Karpas-422 (cell line): ENCODE measurements around the gene RBM4. TPM values are rescaled to one million over a fixed set of nuclear protein-coding genes. Genes with fewer than 3 reads are reported as not detected.
A peak's percentile ranks its signal among the peaks of the same experiment; 100 is the strongest.
"Not testable (repeated sequence)": the region's sequence is repeated elsewhere in the genome, so short reads cannot be mapped to it uniquely, and the experiment has no call there.

Source experiments
- DNase-seq: peaks from one replicate; pipeline ENCODE4 v3.0.0-alpha.2; 2015
- H2AFZ ChIP-seq: fragments of 200-600 bp; sonication (generic); 2 replicates; pipeline ENCODE4 v1.6.1; 2014; ENCODE audit warnings: antibody characterized with exemption, low read length, mixed read lengths
- H3K27ac ChIP-seq: fragments of 200-600 bp; sonication (generic); 2 replicates; pipeline ENCODE4 v1.5.1; 2014; ENCODE audit warnings: mild to moderate bottlenecking, low read length, moderate library complexity
- H3K27me3 ChIP-seq: fragments of 200-600 bp; sonication (generic); 2 replicates; pipeline ENCODE4 v1.6.1; 2014; ENCODE audit warnings: low read length, mixed read lengths
- H3K36me3 ChIP-seq: fragments of 200-600 bp; sonication (generic); 2 replicates; pipeline ENCODE4 v1.6.1; 2014; ENCODE audit warnings: low read length, mixed read lengths; ENCODE audit not compliant: insufficient read depth
- H3K4me1 ChIP-seq: fragments of 200-600 bp; sonication (generic); 2 replicates; pipeline ENCODE4 v1.6.1; 2014; ENCODE audit warnings: mild to moderate bottlenecking, low read length, mixed read lengths
- H3K4me2 ChIP-seq: fragments of 200-600 bp; sonication (generic); 2 replicates; pipeline ENCODE4 v1.6.1; 2014; ENCODE audit warnings: low read length, low read depth, mild to moderate bottlenecking; ENCODE audit not compliant: poor library complexity, severe bottlenecking
- H3K4me3 ChIP-seq: fragments of 200-600 bp; sonication (generic); 2 replicates; pipeline ENCODE4 v1.5.1; 2014; ENCODE audit warnings: mild to moderate bottlenecking, antibody characterized with exemption, low read length, mixed read lengths
- H3K79me2 ChIP-seq: fragments of 200-600 bp; sonication (generic); 2 replicates; pipeline ENCODE4 v1.6.1; 2014; ENCODE audit warnings: mild to moderate bottlenecking, low read length, mixed read lengths
- H3K9ac ChIP-seq: fragments of 200-600 bp; sonication (generic); 2 replicates; pipeline ENCODE4 v1.6.0; 2014; ENCODE audit warnings: low read length
- H3K9me2 ChIP-seq: fragments of 200-600 bp; sonication (generic), shearing (Covaris generic); replicated peaks from 2 replicates; pipeline ENCODE4 v1.6.0; 2014; ENCODE audit warnings: mild to moderate bottlenecking, low read length, moderate library complexity; ENCODE audit not compliant: insufficient read depth
- H3K9me3 ChIP-seq: fragments of 300-700, 200-600 bp; sonication (generic); 2 replicates; pipeline ENCODE4 v1.6.1; 2014; ENCODE audit warnings: low read length, mixed read lengths
- H4K20me1 ChIP-seq: fragments of 200-600 bp; sonication (generic); 2 replicates; pipeline ENCODE4 v1.6.1; 2014; ENCODE audit warnings: mild to moderate bottlenecking, antibody characterized with exemption, low read length, low read depth; ENCODE audit not compliant: insufficient read depth
- total RNA-seq: library from RNA; depleted of rRNA; stranded (reverse); fragments of >200 nt; shearing (Covaris generic); gene quantifications from 2 replicates; pipeline ENCODE4 v1.2.3, GENCODE V29; 2014; ENCODE audit warnings: low replicate concordance

RBM4 gene
- total RNA-seq, 1 experiment from 2014 or later = 141 TPM

GRCh38 chr11:66636411-66636810 is 2.1 kb upstream of the RBM4 start:
- Histone ChIP-seq H3K27ac (no peak overlapping the region), H3K9ac (no peak overlapping the region), H3K4me2 (no peak overlapping the region), H3K4me1 (peaks cover 33% of the 10 kb centered on the region), H3K4me3 (no peak overlapping the region), H3K9me2 (no peaks in the 10 kb centered on the region), H2AFZ (no peak overlapping the region), H3K9me3 (no peaks in the 10 kb centered on the region), H3K36me3 (peaks cover 53% of the 10 kb centered on the region), H4K20me1 (peaks cover 23% of the 10 kb centered on the region), H3K27me3 (no peaks in the 10 kb centered on the region), H3K79me2 (peaks cover 55% of the 10 kb centered on the region)
- no peak for DNase-seq

- Histone ChIP-seq H3K9me2 (no peaks in the 10 kb centered on the region), H3K9ac (peak overlapping the region; percentile 68), H3K36me3 (peaks cover 57% of the 10 kb centered on the region), H4K20me1 (peaks cover 36% of the 10 kb centered on the region), H3K4me2 (peak overlapping the region; percentile 69), H3K27ac (peak overlapping the region; percentile 63), H3K9me3 (no peaks in the 10 kb centered on the region), H2AFZ (no peak overlapping the region), H3K4me1 (peaks cover 46% of the 10 kb centered on the region), H3K4me3 (peak overlapping the region; percentile 54; the same call in 1 of the 2 replicates), H3K79me2 (peaks cover 58% of the 10 kb centered on the region), H3K27me3 (no peaks in the 10 kb centered on the region)
- DNase-seq = no peak
These were observed 836 bp upstream of the RBM4 start for GRCh38 chr11:66637557-66638176.

- Histone ChIP-seq H3K9ac (peak overlapping the region; percentile 97), H3K27me3 (no peaks in the 10 kb centered on the region), H4K20me1 (peaks cover 52% of the 10 kb centered on the region), H3K9me2 (no peaks in the 10 kb centered on the region), H3K4me3 (peak overlapping the region; percentile 99), H3K4me1 (peaks cover 53% of the 10 kb centered on the region), H3K4me2 (peak overlapping the region; percentile 99), H3K36me3 (peaks cover 61% of the 10 kb centered on the region), H3K79me2 (peaks cover 65% of the 10 kb centered on the region), H3K27ac (peak overlapping the region; percentile 88), H3K9me3 (no peaks in the 10 kb centered on the region), H2AFZ (no peak overlapping the region)
- peak; percentile 56 for DNase-seq
These were observed 737 bp downstream of the RBM4 start for GRCh38 chr11:66639066-66639813.

GRCh38 chr11:66639814-66640340 is 1.4 kb downstream of the RBM4 start:
- peaks cover 53% of the 10 kb centered on the region for H3K4me1 ChIP-seq
- DNase-seq, H3K27me3 ChIP-seq, H3K9me2 ChIP-seq, H3K9me3 ChIP-seq, H2AFZ ChIP-seq: not testable (repeated sequence)
- H3K4me3 ChIP-seq = peak overlapping the region; percentile 99
- peaks cover 58% of the 10 kb centered on the region for H4K20me1 ChIP-seq
- peaks cover 62% of the 10 kb centered on the region for H3K36me3 ChIP-seq
- H3K79me2 ChIP-seq = peaks cover 66% of the 10 kb centered on the region
- peak overlapping the region; percentile 97 for H3K9ac ChIP-seq
- H3K4me2 ChIP-seq = peak overlapping the region; percentile 99
- H3K27ac ChIP-seq = peak overlapping the region; percentile 88

- H3K79me2 ChIP-seq = peaks cover 86% of the 10 kb centered on the region
- peaks cover 82% of the 10 kb centered on the region for H3K36me3 ChIP-seq
- peak overlapping the region; percentile 99; the same call in 1 of the 2 replicates for H3K4me3 ChIP-seq
- H3K9me2 ChIP-seq = no peaks in the 10 kb centered on the region
- peaks cover 53% of the 10 kb centered on the region for H3K4me1 ChIP-seq
- H3K9me3 ChIP-seq = no peaks in the 10 kb centered on the region
- no peak overlapping the region for H2AFZ ChIP-seq
- H3K27ac ChIP-seq = peak overlapping the region; percentile 28; the same call in 1 of the 2 replicates
- peaks cover 78% of the 10 kb centered on the region for H4K20me1 ChIP-seq
- H3K9ac ChIP-seq = 0 out of 2 replicates have a peak overlapping the region, but pooled peaks have one; percentile 97
- H3K4me2 ChIP-seq = peak overlapping the region; percentile 99
- H3K27me3 ChIP-seq = no peaks in the 10 kb centered on the region
- no peak for DNase-seq
These were observed 3.3 kb downstream of the RBM4 start for GRCh38 chr11:66641834-66642233.

GRCh38 chr11:66643745-66644437 is 5.4 kb downstream of the RBM4 start:
- H3K27ac ChIP-seq = no peak overlapping the region
- no peak for DNase-seq
- peaks cover 97% of the 10 kb centered on the region for H3K79me2 ChIP-seq
- H3K27me3 ChIP-seq = no peaks in the 10 kb centered on the region
- peaks cover 77% of the 10 kb centered on the region for H4K20me1 ChIP-seq
- no peaks in the 10 kb centered on the region for H3K9me2 ChIP-seq
- no peak overlapping the region for H3K4me3 ChIP-seq
- no peak overlapping the region for H3K4me2 ChIP-seq
- H3K9ac ChIP-seq = no peak overlapping the region
- peaks cover 42% of the 10 kb centered on the region for H3K4me1 ChIP-seq
- no peak overlapping the region for H2AFZ ChIP-seq
- peaks cover 88% of the 10 kb centered on the region for H3K36me3 ChIP-seq
- no peaks in the 10 kb centered on the region for H3K9me3 ChIP-seq

GRCh38 chr11:66646828-66647227 is 8.3 kb downstream of the RBM4 start:
- peaks cover 59% of the 10 kb centered on the region for H4K20me1 ChIP-seq
- no peak overlapping the region for H3K4me2 ChIP-seq
- H3K9ac ChIP-seq = no peak overlapping the region
- peaks cover 85% of the 10 kb centered on the region for H3K79me2 ChIP-seq
- no peak overlapping the region for H2AFZ ChIP-seq
- no peak overlapping the region for H3K27ac ChIP-seq
- H3K4me3 ChIP-seq = no peak overlapping the region
- peaks cover 73% of the 10 kb centered on the region for H3K36me3 ChIP-seq
- H3K4me1 ChIP-seq = peaks cover 15% of the 10 kb centered on the region
- H3K27me3 ChIP-seq = no peaks in the 10 kb centered on the region
- H3K9me3 ChIP-seq = no peaks in the 10 kb centered on the region
- H3K9me2 ChIP-seq = no peaks in the 10 kb centered on the region
- DNase-seq = no peak

- no peak overlapping the region for H3K27ac ChIP-seq
- no peaks in the 10 kb centered on the region for H3K9me2 ChIP-seq
- no peak overlapping the region for H3K4me3 ChIP-seq
- peaks cover 57% of the 10 kb centered on the region for H3K36me3 ChIP-seq
- peaks cover 28% of the 10 kb centered on the region for H4K20me1 ChIP-seq
- H3K79me2 ChIP-seq = peaks cover 72% of the 10 kb centered on the region
- H2AFZ ChIP-seq = no peak overlapping the region
- H3K27me3 ChIP-seq = no peaks in the 10 kb centered on the region
- H3K9me3 ChIP-seq = no peaks in the 10 kb centered on the region
- H3K9ac ChIP-seq = no peak overlapping the region
- H3K4me1 ChIP-seq = no peaks in the 10 kb centered on the region
- H3K4me2 ChIP-seq = no peak overlapping the region
- no peak for DNase-seq
These were observed 11.4 kb downstream of the RBM4 start for GRCh38 chr11:66649903-66650302.
